MCF 10A (cell line): ENCODE results near the gene POLH. TPM values are rescaled to one million over a fixed set of nuclear protein-coding genes. Genes with fewer than 3 reads are reported as not detected.

Experiments used
- BruUV-seq: library from RNA; stranded (reverse); fragments of 400-500 nt; replicated peaks from 2 replicates; lab custom pipeline; 2021; lab: Mats Ljungman, UMichigan
- CTCF ChIA-PET: fragments of 300-600 bp; sonication (Branson Sonifier 250); formaldehyde crosslinking; extraction: SDS; loops from one replicate; lab custom pipeline; 2021; ENCODE audit warnings: antibody characterized with exemption, inconsistent platforms; lab: Yijun Ruan, JAX
- POLR2A ChIA-PET: fragments of 300-600, 350-650 bp; sonication (Branson Sonifier 250); formaldehyde crosslinking; extraction: SDS; loops from one replicate; lab custom pipeline; 2020; ENCODE audit warnings: antibody characterized with exemption, inconsistent platforms; lab: Yijun Ruan, JAX
- DNase-seq: peaks from one replicate; pipeline ENCODE4 v3.0.0-alpha.2; 2018; ENCODE audit not compliant: unreplicated experiment
- H3K27ac Mint-ChIP-seq: one replicate; pipeline ENCODE4 v1.8.0; 2022; ENCODE audit warnings: mild to moderate bottlenecking, low read depth, mixed read lengths; ENCODE audit not compliant: unreplicated experiment
- H3K27me3 Mint-ChIP-seq: one replicate; pipeline ENCODE4 v1.8.0; 2022; ENCODE audit warnings: mixed read lengths; ENCODE audit not compliant: insufficient read depth, unreplicated experiment
- H3K36me3 Mint-ChIP-seq: one replicate; pipeline ENCODE4 v1.8.0; 2022; ENCODE audit warnings: mild to moderate bottlenecking, moderate library complexity, mixed read lengths; ENCODE audit not compliant: insufficient read depth, unreplicated experiment
- H3K4me1 Mint-ChIP-seq: one replicate; pipeline ENCODE4 v1.8.0; 2022; ENCODE audit warnings: mixed read lengths; ENCODE audit not compliant: insufficient read depth, unreplicated experiment
- H3K4me3 Mint-ChIP-seq: one replicate; pipeline ENCODE4 v1.8.0; 2022; ENCODE audit warnings: mild to moderate bottlenecking, moderate library complexity, mixed read lengths; ENCODE audit not compliant: unreplicated experiment
- H3K9me3 Mint-ChIP-seq: one replicate; pipeline ENCODE4 v1.8.0; 2022; ENCODE audit warnings: mixed read lengths; ENCODE audit not compliant: unreplicated experiment
- CTCF ChIP-seq: fragments of 200-600 bp; IDR thresholded peaks from one replicate; pipeline ENCODE4 v1.8.0; 2022; ENCODE audit warnings: antibody characterized with exemption, mild to moderate bottlenecking; ENCODE audit not compliant: unreplicated experiment
- intact Hi-C: fragments of 100-400 bp; cut with micrococcal nuclease; formaldehyde crosslinking; loops from 2 replicates; pipeline ENCODE4 v1.14.1; 2022
- total RNA-seq: library from RNA; stranded (reverse); gene quantifications from 2 replicates; pipeline ENCODE4 v1.2.3, GENCODE V29; 2022

Gene POLH
- total RNA-seq, 1 experiment from 2014 or later = 36.7 TPM

GRCh38 chr6:43614396-43614730 lies 38.4 kb downstream of the POLH start:
- H3K27ac Mint-ChIP-seq = no peak overlapping the region
- POLR2A ChIA-PET = interaction anchor here (1.1 to 9.8 kb wide), 6 partner anchors 9 to 15 kb away, joined by 5 to 49 read pairs (median 5); partner anchors contain the start of gene GTPBP2
- BruUV-seq = no TSS peak
- H3K4me3 Mint-ChIP-seq = no peak overlapping the region
- no peaks in the 10 kb centered on the region for H3K4me1 Mint-ChIP-seq
- H3K27me3 Mint-ChIP-seq = no peaks in the 10 kb centered on the region
- no peak for DNase-seq
- CTCF ChIA-PET = no interaction called here
- TF ChIP-seq CTCF = no peak
- H3K36me3 Mint-ChIP-seq = peaks cover 92% of the 10 kb centered on the region
- intact Hi-C loops = no loop called here
- no peaks in the 10 kb centered on the region for H3K9me3 Mint-ChIP-seq

GRCh38 chr6:43616725-43617472 lies 40.9 kb downstream of the POLH start:
- H3K36me3 Mint-ChIP-seq = peaks cover 86% of the 10 kb centered on the region
- H3K9me3 Mint-ChIP-seq = no peaks in the 10 kb centered on the region
- H3K27me3 Mint-ChIP-seq = no peaks in the 10 kb centered on the region
- ChIA-PET CTCF (interaction anchor here (0.6 to 1.2 kb wide), 6 partner anchors 8 to 71 kb away, joined by 3 to 6 read pairs (median 4); partner anchors contain the start of genes MRPS18A and XPO5), POLR2A (interaction anchor here (0.8 to 9.8 kb wide), 3 partner anchors 13 to 40 kb away, joined by 3 to 49 read pairs (median 3); partner anchors contain the start of gene GTPBP2)
- intact Hi-C loops = no loop called here
- no peak overlapping the region for H3K4me3 Mint-ChIP-seq
- no TSS peak for BruUV-seq
- H3K27ac Mint-ChIP-seq = no peak overlapping the region
- DNase-seq = no peak
- TF ChIP-seq CTCF = no peak
- H3K4me1 Mint-ChIP-seq = no peaks in the 10 kb centered on the region

GRCh38 chr6:43621078-43621835 lies 45.3 kb downstream of the POLH start:
- no peak for DNase-seq
- intact Hi-C loops = no loop called here
- TF ChIP-seq CTCF = no peak
- CTCF ChIA-PET = no interaction called here
- no peak overlapping the region for H3K27ac Mint-ChIP-seq
- POLR2A ChIA-PET = interaction anchor here (0.6 to 9.8 kb wide), 5 partner anchors 8 to 439 kb away, joined by 3 to 49 read pairs (median 4); partner anchors contain the start of genes GTPBP2 and MAD2L1BP
- H3K4me3 Mint-ChIP-seq = no peak overlapping the region
- H3K4me1 Mint-ChIP-seq = peaks cover 17% of the 10 kb centered on the region
- no peaks in the 10 kb centered on the region for H3K27me3 Mint-ChIP-seq
- TSS peak; percentile 1 for BruUV-seq
- peaks cover 67% of the 10 kb centered on the region for H3K36me3 Mint-ChIP-seq
- no peaks in the 10 kb centered on the region for H3K9me3 Mint-ChIP-seq

- no peaks in the 10 kb centered on the region for H3K9me3 Mint-ChIP-seq
- CTCF ChIA-PET = interaction anchor here (0.6 kb wide), 1 partner anchor 13 kb away, joined by 4 read pairs; no protein-coding TSS in a partner anchor
- no TSS peak for BruUV-seq
- POLR2A ChIA-PET = interaction anchor here (0.6 to 1.9 kb wide), 3 partner anchors 14 to 180 kb away, joined by 3 to 7 read pairs (median 3); partner anchors contain the start of gene MAD2L1BP
- H3K36me3 Mint-ChIP-seq = peaks cover 62% of the 10 kb centered on the region
- DNase-seq = no peak
- no peak for TF ChIP-seq CTCF
- no peak overlapping the region for H3K4me3 Mint-ChIP-seq
- no peaks in the 10 kb centered on the region for H3K27me3 Mint-ChIP-seq
- H3K27ac Mint-ChIP-seq = peak overlapping the region; percentile 29
- intact Hi-C loops = no loop called here
- H3K4me1 Mint-ChIP-seq = peaks cover 23% of the 10 kb centered on the region
These were observed 45.8 kb downstream of the POLH start for GRCh38 chr6:43621836-43622180.
